Transverse colon (tissue), 4 donors: ENCODE measurements around the gene LACRT. TPM values are rescaled to one million over a fixed set of nuclear protein-coding genes. Genes with fewer than 3 reads are reported as not detected.

Experiments
- DNase-seq: peaks from one replicate; pipeline ENCODE4 v3.0.0-alpha.2; 2019
- H3K27ac ChIP-seq, 4 donors: fragments of 200-600 bp; sonication (generic); 2 replicates each; pipeline ENCODE4 v1.5.1; 2016 to 2018; ENCODE audit warnings: inconsistent platforms in 4 of 4
- H3K27me3 ChIP-seq: fragments of 200-600 bp; sonication (generic); 2 replicates; pipeline ENCODE4 v1.5.1; 2017; ENCODE audit warnings: inconsistent platforms
- H3K36me3 ChIP-seq, 4 donors: fragments of 200-600 bp; sonication (generic); 2 replicates each; pipeline ENCODE4 v1.5.1; 2017 to 2019; ENCODE audit warnings: inconsistent platforms in 4 of 4
- H3K4me1 ChIP-seq, 4 donors: fragments of 200-600 bp; sonication (generic); 2 replicates each; pipeline ENCODE4 v1.5.1; 2017 to 2020; ENCODE audit warnings: inconsistent platforms in 4 of 4
- H3K4me3 ChIP-seq, 4 donors: fragments of 200-600 bp; sonication (generic); 1 replicate in 1 of 4; 2 replicates in 3 of 4; pipeline versions ENCODE4 v1.5.1 to v1.6.1; 2017 to 2019; ENCODE audit warnings: inconsistent platforms in 4 of 4
- H3K9me3 ChIP-seq, 2 donors: fragments of 200-600 bp; sonication (generic); 2 replicates each; pipeline ENCODE4 v1.5.1; 2017 to 2019; ENCODE audit warnings: inconsistent platforms in 2 of 2
- CTCF ChIP-seq, 5 experiments: fragments of 200-600 bp in 3 of 5; fragments of 450-650 bp in 2 of 5; sonication (generic) in 3 of 5; IDR thresholded peaks; 1 replicate in 2 of 5; 2 replicates in 3 of 5; pipeline ENCODE4 v1.5.1; 2016 to 2017; ENCODE audit warnings: antibody characterized with exemption in 5 of 5, inconsistent platforms in 3 of 5, mild to moderate bottlenecking in 2 of 5, moderate library complexity in 1 of 5
- EP300 ChIP-seq: sonication (generic); formaldehyde crosslinking; IDR thresholded peaks from one replicate; pipeline ENCODE4 v1.6.1; 2017; ENCODE audit warnings: antibody characterized with exemption, low read depth
- POLR2A ChIP-seq: fragments of 450-650 bp; IDR thresholded peaks from one replicate; pipeline ENCODE4 v1.6.1; 2016; ENCODE audit warnings: antibody characterized with exemption, mild to moderate bottlenecking, moderate library complexity
- POLR2AphosphoS5 ChIP-seq, 3 donors: sonication (generic); formaldehyde crosslinking; IDR thresholded peaks; one replicate each; pipeline ENCODE4 v1.6.1; 2016; ENCODE audit warnings: antibody characterized with exemption in 3 of 3
- WGBS, 2 donors: methylation state at CpG; one replicate each; pipeline ENCODE4 v1.1.5; 2018; ENCODE audit warnings: low coverage in 1 of 2; 5-methylcytosine and 5-hydroxymethylcytosine counted together
- in situ Hi-C, 4 donors: fragments of 200-750 bp; cut with MboI; loops; one replicate each; pipeline versions ENCODE4 v1.15.0 to v1.15.1; 2017; ENCODE audit warnings: low sequenced_read_pairs in 3 of 4, low pct_ligation_motif_present in 1 of 4, low pct_unique_long_range_greater_than_20kb in 1 of 4
- intact Hi-C: fragments of 100-400 bp; cut with DNase I; formaldehyde crosslinking; loops from one replicate; pipeline ENCODE4 v1.15.1; 2023; ENCODE audit warnings: low total_unique reads
- total RNA-seq, 4 donors: library from RNA; depleted of rRNA; stranded (reverse); fragments of >200 nt; gene quantifications; one replicate each; pipeline ENCODE4 v1.1.0, GENCODE V29; 2016

Gene LACRT
- total RNA-seq, 4 donors from 2014 or later = not detected

DNA sequence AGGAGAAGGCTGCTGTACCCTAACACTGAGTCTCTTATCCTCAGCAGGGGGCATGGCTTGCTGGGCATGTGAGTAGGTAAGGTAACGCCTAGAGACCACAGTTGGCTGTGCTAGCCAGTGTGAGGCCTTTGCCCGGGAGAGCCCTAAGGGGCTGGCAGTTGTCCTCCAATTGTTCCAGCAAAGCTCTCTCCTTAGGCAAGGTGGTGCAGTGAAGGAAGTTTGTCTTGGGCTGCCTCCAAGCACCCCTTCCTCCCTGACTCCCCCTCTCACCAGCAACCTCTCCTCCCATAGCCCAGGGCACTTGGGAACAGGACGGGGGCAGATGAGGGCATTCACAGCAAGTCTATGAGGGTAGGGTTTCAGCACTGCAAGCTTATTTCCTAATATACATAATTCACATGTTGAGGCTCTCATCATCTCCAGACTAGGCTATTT lies 23.0 kb downstream of the LACRT start:
- in situ Hi-C loops (no loop called here), intact Hi-C loops (no loop called here)
- Histone ChIP-seq H3K27ac (no peak overlapping the region), H3K27me3 (no peaks in the 10 kb centered on the region), H3K4me3 (no peak overlapping the region), H3K36me3 (no peaks in the 10 kb centered on the region), H3K4me1 (no peaks in the 10 kb centered on the region), H3K9me3 (no peaks in the 10 kb centered on the region)
- no peak for TF ChIP-seq CTCF (IDR thresholded peaks at IDR 0.05)
- no peak for TF ChIP-seq POLR2AphosphoS5 (IDR thresholded peaks at IDR 0.05)
- TF ChIP-seq EP300 = no peak
- TF ChIP-seq POLR2A = no peak
- no peak for DNase-seq
- 73% methylated on average over 2 of the region's 3 CpGs; no CpG with 5 or more reads in 1 of the 2 donors for WGBS, 2 donors

GRCh38 chr12:54608769-54609168 lies 25.9 kb downstream of the LACRT start:
- intact Hi-C loops (loop anchor here (1.0 kb wide), 1 partner anchor 38 kb away; no protein-coding TSS in a partner anchor), in situ Hi-C loops (no loop called here)

GRCh38 chr12:54608156-54608555 lies 26.5 kb downstream of the LACRT start:
- Histone ChIP-seq H3K36me3 (no peaks in the 10 kb centered on the region), H3K27me3 (no peaks in the 10 kb centered on the region), H3K27ac (no peak overlapping the region), H3K4me3 (no peak overlapping the region), H3K4me1 (no peaks in the 10 kb centered on the region), H3K9me3 (no peaks in the 10 kb centered on the region)
- in situ Hi-C loops (no loop called here), intact Hi-C loops (loop anchor here (1.0 kb wide), 1 partner anchor 38 kb away; no protein-coding TSS in a partner anchor)
- WGBS, 2 donors = 29 to 41% methylated on average over 3 to 6 of the region's 6 CpGs
- DNase-seq = no peak
- TF ChIP-seq POLR2A = no peak
- no peak for TF ChIP-seq POLR2AphosphoS5 (IDR thresholded peaks at IDR 0.05)
- TF ChIP-seq CTCF (IDR thresholded peaks at IDR 0.05) = no peak
- no peak for TF ChIP-seq EP300

More at GRCh38 chr12:54608769-54609168, 25.9 kb downstream of the LACRT start:
- Histone ChIP-seq H3K27ac (no peak overlapping the region), H3K27me3 (no peaks in the 10 kb centered on the region), H3K9me3 (no peaks in the 10 kb centered on the region), H3K36me3 (no peaks in the 10 kb centered on the region), H3K4me1 (no peaks in the 10 kb centered on the region), H3K4me3 (no peak overlapping the region)
- TF ChIP-seq POLR2A (no peak), EP300 (no peak), POLR2AphosphoS5 (IDR thresholded peaks at IDR 0.05) (no peak), CTCF (IDR thresholded peaks at IDR 0.05) (no peak)
- DNase-seq = no peak
- WGBS, 2 donors = 63 to 80% methylated on average over 2 of the region's 2 CpGs

GRCh38 chr12:54606556-54606955 lies 28.1 kb downstream of the LACRT start:
- no peaks in the 10 kb centered on the region for H3K4me1 ChIP-seq
- no peak overlapping the region for H3K27ac ChIP-seq
- in situ Hi-C loops (no loop called here), intact Hi-C loops (no loop called here)
- H3K4me3 ChIP-seq = no peak overlapping the region
- no peaks in the 10 kb centered on the region for H3K9me3 ChIP-seq
- H3K27me3 ChIP-seq = no peaks in the 10 kb centered on the region
- H3K36me3 ChIP-seq = no peaks in the 10 kb centered on the region
- WGBS, 2 donors = 43 to 67% methylated on average over 1 to 4 of the region's 4 CpGs
- DNase-seq = no peak
- TF ChIP-seq POLR2AphosphoS5 (IDR thresholded peaks at IDR 0.05) = no peak
- TF ChIP-seq POLR2A = no peak
- TF ChIP-seq EP300 = no peak
- TF ChIP-seq CTCF (IDR thresholded peaks at IDR 0.05) = no peak
